ENCODE measurements around the gene PAQR5. TPM values are rescaled to one million over a fixed set of nuclear protein-coding genes. Genes with fewer than 3 reads are reported as not detected.

Gene PAQR5
- total and polyA plus RNA-seq, 3 donors from 2014 or later: 0.25 to 4.5 (median 0.31) TPM

DNA sequence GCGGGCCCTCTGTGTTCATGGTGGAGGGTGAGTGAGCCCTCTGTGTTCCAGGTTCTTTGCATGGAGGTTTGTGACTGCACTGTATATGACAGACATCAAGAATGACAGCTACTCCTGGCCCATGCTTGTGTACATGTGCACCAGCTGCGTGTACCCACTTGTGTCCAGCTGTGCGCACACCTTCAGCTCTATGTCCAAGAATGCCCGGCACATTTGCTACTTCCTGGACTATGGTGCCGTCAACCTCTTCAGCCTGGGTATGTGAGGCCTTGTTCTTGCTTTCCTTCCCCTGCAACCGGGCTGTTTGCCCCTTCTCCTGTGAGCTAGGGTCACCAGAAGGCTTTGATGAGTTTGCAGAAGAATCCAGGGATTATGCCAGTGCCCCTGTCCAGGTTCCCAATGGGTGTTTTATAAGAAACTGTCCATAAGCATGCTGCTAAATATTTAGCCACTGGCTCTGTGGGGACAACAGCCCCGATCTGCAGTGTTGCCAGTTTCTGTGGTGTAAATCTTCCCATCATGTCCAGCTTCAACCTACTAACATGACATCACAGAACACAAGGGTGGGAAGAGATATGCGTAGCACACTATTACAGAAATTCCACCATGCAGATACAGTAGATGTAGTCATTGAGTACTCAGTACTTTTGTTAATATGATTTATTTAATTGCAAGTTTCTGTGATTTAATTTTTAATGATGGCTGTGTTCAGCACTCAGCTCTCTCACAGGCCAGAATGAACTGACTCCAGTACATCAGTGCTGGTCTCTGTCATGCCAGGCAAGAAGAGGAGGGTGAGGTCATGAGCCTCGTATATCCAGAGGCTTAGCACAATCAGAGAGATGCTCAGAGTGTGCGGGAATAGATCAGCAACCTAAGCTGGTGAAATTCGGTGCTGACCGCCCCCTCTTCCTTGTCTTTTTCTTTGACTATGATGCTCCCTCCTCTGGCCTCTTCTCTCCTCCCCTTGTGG, 86.2 kb downstream of the PAQR5 start:
- no peak overlapping the region for H3K27ac ChIP-seq
- no peak for DNase-seq
- 91% methylated on average over 11 to 12 of the region's 12 CpGs for WGBS, 2 donors
- intact Hi-C loops (cut with DNase I; ENCODE audit: low total_unique reads): no loop called here
- H3K4me3 ChIP-seq: no peak overlapping the region
- TF ChIP-seq, protein P1, sequence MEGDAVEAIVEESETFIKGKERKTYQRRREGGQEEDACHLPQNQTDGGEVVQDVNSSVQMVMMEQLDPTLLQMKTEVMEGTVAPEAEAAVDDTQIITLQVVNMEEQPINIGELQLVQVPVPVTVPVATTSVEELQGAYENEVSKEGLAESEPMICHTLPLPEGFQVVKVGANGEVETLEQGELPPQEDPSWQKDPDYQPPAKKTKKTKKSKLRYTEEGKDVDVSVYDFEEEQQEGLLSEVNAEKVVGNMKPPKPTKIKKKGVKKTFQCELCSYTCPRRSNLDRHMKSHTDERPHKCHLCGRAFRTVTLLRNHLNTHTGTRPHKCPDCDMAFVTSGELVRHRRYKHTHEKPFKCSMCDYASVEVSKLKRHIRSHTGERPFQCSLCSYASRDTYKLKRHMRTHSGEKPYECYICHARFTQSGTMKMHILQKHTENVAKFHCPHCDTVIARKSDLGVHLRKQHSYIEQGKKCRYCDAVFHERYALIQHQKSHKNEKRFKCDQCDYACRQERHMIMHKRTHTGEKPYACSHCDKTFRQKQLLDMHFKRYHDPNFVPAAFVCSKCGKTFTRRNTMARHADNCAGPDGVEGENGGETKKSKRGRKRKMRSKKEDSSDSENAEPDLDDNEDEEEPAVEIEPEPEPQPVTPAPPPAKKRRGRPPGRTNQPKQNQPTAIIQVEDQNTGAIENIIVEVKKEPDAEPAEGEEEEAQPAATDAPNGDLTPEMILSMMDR (IDR thresholded peaks at IDR 0.05): no peak
- H3K4me1 ChIP-seq: no peaks in the 10 kb centered on the region
- no peaks in the 10 kb centered on the region for H3K36me3 ChIP-seq (ENCODE audit: low read depth, missing control alignments)
- H3K9me3 ChIP-seq: no peaks in the 10 kb centered on the region
- no peaks in the 10 kb centered on the region for H3K27me3 ChIP-seq

DNA sequence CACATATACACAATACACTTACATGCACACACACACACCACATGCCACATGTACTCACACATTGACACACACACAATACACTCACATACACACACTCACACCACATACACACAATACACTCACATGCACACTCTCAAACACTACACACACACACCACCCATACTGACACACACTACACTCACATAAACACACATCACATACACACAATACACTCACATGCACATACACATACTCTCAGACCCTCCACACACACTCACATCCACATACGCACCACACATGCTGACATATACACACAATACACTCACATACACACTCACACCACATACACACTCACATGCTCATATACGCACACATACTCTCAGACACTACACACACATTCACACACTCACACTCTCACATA, 87.1 kb downstream of the PAQR5 start:
- no peaks in the 10 kb centered on the region for H3K4me1 ChIP-seq
- H3K27me3 ChIP-seq: no peaks in the 10 kb centered on the region
- intact Hi-C loops (cut with DNase I; ENCODE audit: low total_unique reads): no loop called here
- TF ChIP-seq, protein P1 (IDR thresholded peaks at IDR 0.05): no peak
- TF ChIP-seq POLR2A (IDR thresholded peaks at IDR 0.05): no peak
- no peak overlapping the region for H3K27ac ChIP-seq
- H3K9me3 ChIP-seq: no peaks in the 10 kb centered on the region
- H3K36me3 ChIP-seq (ENCODE audit: low read depth, missing control alignments): no peaks in the 10 kb centered on the region
- WGBS, 2 donors: 95 to 97% methylated on average over 2 of the region's 2 CpGs
- no peak overlapping the region for H3K4me3 ChIP-seq
- DNase-seq: no peak

DNA sequence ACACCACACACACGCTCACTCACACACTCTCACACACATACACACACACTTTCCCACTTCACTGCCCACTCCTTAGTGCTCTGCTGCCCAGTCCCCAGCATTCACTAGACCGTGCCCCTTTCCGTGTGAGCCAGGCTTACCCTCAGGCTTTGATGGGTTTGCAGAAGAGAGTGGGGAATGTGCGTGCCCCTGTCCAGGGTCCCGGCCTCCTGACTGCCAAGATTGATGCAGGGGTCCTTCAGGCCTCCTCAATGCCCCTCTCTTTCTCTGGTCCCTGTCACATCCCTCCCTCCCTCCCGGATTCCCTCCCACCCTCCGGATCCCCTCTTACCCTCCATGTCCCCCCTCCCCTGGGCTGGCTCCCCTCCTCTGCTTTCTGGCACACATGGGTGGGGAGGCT, 87.6 kb downstream of the PAQR5 start:
- no peaks in the 10 kb centered on the region for H3K27me3 ChIP-seq
- H3K36me3 ChIP-seq (ENCODE audit: low read depth, missing control alignments): no peaks in the 10 kb centered on the region
- intact Hi-C loops (cut with DNase I; ENCODE audit: low total_unique reads): no loop called here
- no peak overlapping the region for H3K4me3 ChIP-seq
- H3K4me1 ChIP-seq: no peaks in the 10 kb centered on the region
- 80 to 92% methylated on average over 6 to 7 of the region's 7 CpGs for WGBS, 2 donors
- H3K9me3 ChIP-seq: no peaks in the 10 kb centered on the region
- no peak overlapping the region for H3K27ac ChIP-seq
- no peak for DNase-seq
- TF ChIP-seq, protein P1 (IDR thresholded peaks at IDR 0.05): no peak
- TF ChIP-seq POLR2A (IDR thresholded peaks at IDR 0.05): no peak

DNA sequence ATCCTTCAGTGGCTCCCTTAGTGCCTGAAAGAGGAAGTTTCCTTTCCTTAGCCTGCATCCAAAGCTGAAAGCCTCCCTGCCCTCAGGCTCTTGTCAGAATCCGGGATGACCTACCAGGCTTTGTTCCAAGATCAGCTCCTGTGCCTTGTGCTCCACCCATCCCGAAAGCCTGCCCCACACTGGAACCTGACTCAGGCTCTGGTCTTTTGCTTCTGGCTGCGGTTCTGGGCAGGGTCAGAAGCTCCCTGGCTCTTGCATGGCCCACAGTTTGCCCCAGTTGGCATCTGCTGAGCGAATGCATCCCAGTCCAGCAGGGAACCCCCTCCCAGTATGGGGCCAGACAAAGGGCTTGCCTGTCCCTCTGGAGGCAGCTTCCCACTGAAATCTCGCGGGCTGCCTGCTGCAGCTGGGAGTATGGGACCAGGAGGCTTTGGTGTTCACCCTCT, 89.6 kb downstream of the PAQR5 start:
- H3K4me1 ChIP-seq: no peaks in the 10 kb centered on the region
- 58 to 86% methylated on average over 4 to 6 of the region's 6 CpGs for WGBS, 2 donors
- intact Hi-C loops (cut with DNase I; ENCODE audit: low total_unique reads): no loop called here
- H3K27me3 ChIP-seq: no peaks in the 10 kb centered on the region
- H3K9me3 ChIP-seq: no peaks in the 10 kb centered on the region
- H3K4me3 ChIP-seq: no peak overlapping the region
- no peak overlapping the region for H3K27ac ChIP-seq
- no peaks in the 10 kb centered on the region for H3K36me3 ChIP-seq (ENCODE audit: low read depth, missing control alignments)
- no peak for TF ChIP-seq POLR2A (IDR thresholded peaks at IDR 0.05)
- TF ChIP-seq, protein P1 (IDR thresholded peaks at IDR 0.05): no peak
- DNase-seq: no peak

All from testis (tissue), 3 donors.